IPS DF 6.9 (cell line): ENCODE measurements around the gene SPECC1.

ENCODE experiments used
- DNase-seq: peaks from one replicate; pipeline ENCODE4 v3.0.0-alpha.2; 2013; ENCODE audit warnings: low read depth, low spot score
- H3K27ac ChIP-seq: one replicate; pipeline ENCODE4 v1.5.1; 2013; ENCODE audit warnings: low read length, control low read depth
- H3K27me3 ChIP-seq: 2 replicates; pipeline ENCODE4 v1.6.1; 2013; ENCODE audit warnings: mild to moderate bottlenecking, low read length; ENCODE audit not compliant: control insufficient read depth, insufficient read depth
- H3K36me3 ChIP-seq: 2 replicates; pipeline ENCODE4 v1.6.1; 2013; ENCODE audit warnings: low read length; ENCODE audit not compliant: control insufficient read depth, insufficient read depth
- H3K4me1 ChIP-seq: 2 replicates; pipeline ENCODE4 v1.6.1; 2013; ENCODE audit warnings: low read length; ENCODE audit not compliant: control insufficient read depth, insufficient read depth
- H3K4me3 ChIP-seq: 2 replicates; pipeline ENCODE4 v1.5.1; 2013; ENCODE audit warnings: mild to moderate bottlenecking, low read length
- H3K9me3 ChIP-seq: 2 replicates; pipeline ENCODE4 v1.6.1; 2013; ENCODE audit warnings: low read length, inconsistent platforms; ENCODE audit not compliant: control insufficient read depth, insufficient read depth
- WGBS: extraction: QIAGEN DNeasy Blood & Tissue Kit; methylation state at CpG from one replicate; pipeline ENCODE4 v1.1.7; 2013; ENCODE audit warnings: mixed read lengths, missing lambda C conversion rate; ENCODE audit not compliant: insufficient read length, insufficient coverage; 5-methylcytosine and 5-hydroxymethylcytosine counted together

SPECC1 gene

DNA sequence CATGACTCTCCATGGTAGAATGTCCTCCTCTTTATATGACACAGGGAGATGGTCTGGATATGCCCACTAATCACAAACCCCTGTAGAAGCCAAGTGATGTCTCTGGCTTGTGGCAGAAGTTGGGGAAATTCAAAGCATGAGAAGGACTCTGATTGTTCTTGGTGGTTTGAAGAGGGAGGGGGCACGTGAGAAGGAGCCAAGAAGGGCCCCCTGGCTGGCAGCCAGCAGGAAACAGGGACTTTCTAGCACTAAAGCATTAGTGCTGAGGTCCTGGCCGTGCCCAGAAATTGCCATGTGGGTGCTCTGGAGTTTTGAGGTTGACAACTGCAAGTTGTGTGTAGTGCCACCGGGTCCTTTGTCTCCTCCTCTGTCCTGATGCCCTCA, 258.3 kb downstream of the SPECC1 start:
- WGBS: no CpG with 5 or more reads among the region's 3 CpGs
- Histone ChIP-seq H3K4me3 (no peak overlapping the region), H3K36me3 (no peaks in the 10 kb centered on the region), H3K27me3 (no peaks in the 10 kb centered on the region), H3K9me3 (no peaks in the 10 kb centered on the region), H3K4me1 (no peaks in the 10 kb centered on the region), H3K27ac (no peak overlapping the region)
- no peak for DNase-seq

DNA sequence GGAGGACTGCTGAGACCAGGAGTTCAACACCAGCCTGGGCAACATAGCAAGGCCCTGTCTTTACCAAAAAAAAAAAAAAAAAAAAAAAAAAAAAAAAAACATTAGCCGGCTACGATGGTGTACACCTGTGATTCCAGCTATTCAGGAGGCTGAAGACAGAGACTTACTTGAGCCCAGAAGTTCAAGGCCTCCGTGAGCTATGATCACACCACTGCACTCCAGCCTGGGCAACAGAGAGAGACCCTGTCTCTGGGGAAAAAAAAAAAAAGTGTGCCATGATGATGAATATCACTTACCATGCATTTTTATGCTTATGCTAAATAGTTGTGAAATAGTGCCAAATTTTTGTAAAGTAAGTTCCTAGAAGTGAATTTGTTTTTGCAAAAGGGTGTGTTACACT, 261.2 kb downstream of the SPECC1 start:
- no peaks in the 10 kb centered on the region for H3K27me3 ChIP-seq
- no peak for DNase-seq
- no peaks in the 10 kb centered on the region for H3K36me3 ChIP-seq
- no peak overlapping the region for H3K4me3 ChIP-seq
- WGBS: no CpG with 5 or more reads among the region's 3 CpGs
- no peaks in the 10 kb centered on the region for H3K4me1 ChIP-seq
- no peak overlapping the region for H3K27ac ChIP-seq
- H3K9me3 ChIP-seq: no peaks in the 10 kb centered on the region

DNA sequence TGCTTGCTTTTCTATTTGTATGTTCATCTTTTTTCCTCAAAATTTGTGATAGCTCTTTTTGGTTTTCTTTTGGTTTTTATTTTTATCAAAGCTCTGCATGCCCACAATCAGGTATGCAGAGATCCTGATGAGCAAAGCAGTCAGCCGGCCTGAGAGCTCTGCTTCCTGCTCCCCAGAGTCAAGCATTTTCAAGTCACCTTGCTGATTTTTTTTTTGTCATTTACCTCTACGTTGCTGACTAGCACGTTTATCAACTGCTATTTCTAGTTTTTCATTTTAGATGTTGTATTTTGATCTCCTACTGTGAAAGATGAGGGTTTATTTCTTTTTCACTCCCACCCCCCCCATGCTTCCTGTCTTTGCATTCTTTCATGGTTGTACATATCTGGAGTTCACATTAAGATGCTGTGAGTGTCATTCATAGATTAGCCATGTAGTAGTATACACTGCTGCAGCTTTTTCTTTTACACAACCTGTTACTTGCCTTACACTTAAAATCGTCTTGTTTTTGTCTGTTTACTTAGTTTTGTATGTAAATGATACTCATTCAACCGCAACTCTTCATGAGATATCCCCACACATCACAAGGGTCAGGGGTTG, 262.0 kb downstream of the SPECC1 start:
- DNase-seq: no peak
- no CpG with 5 or more reads among the region's 5 CpGs for WGBS
- H3K27ac ChIP-seq: no peak overlapping the region

DNA sequence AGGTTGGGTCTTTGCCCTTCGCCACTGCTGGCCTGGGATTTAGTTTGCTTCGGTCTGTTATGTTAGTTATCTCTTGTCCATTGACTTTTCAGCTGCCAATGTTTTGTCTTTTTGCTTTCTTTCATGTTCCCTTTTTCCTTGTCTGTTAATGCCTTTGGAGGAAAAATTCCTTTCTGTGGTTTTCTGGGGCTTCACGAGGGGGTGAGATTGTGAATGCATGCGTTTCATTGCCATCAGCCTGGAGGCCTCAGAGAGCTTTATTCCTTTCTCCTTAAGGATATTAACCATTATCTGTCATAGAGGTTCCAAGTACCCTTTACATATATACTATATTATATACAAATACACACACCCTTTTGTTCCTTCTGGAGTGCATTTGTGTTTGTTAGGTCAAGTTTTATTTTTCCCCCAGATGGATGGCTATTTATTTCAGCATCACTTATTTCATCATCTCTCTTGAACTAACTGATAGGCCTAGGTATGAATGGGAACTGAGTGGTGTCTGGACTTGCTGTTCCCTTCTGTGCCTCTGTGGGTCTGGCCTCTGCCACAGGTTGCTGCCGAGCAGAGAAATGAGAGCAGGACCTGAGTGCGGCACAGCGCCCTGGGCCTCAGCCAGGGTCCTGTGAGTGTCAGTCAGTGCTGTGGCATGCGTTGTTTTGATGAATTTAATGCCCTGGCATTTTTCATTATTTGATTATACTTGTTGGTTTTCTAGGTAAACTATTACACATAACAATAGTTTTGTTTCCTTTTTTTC, 264.8 kb downstream of the SPECC1 start:
- WGBS: no CpG with 5 or more reads among the region's 8 CpGs
- no peak for DNase-seq
- no peak overlapping the region for H3K27ac ChIP-seq
- H3K4me1 ChIP-seq: no peaks in the 10 kb centered on the region
- no peaks in the 10 kb centered on the region for H3K9me3 ChIP-seq
- no peaks in the 10 kb centered on the region for H3K36me3 ChIP-seq
- no peak overlapping the region for H3K4me3 ChIP-seq
- no peaks in the 10 kb centered on the region for H3K27me3 ChIP-seq

More for the DNA sequence above, 262.0 kb downstream of the SPECC1 start:
- Histone ChIP-seq H3K4me3 (no peak overlapping the region), H3K4me1 (no peaks in the 10 kb centered on the region), H3K9me3 (no peaks in the 10 kb centered on the region), H3K27me3 (no peaks in the 10 kb centered on the region), H3K36me3 (no peaks in the 10 kb centered on the region)

DNA sequence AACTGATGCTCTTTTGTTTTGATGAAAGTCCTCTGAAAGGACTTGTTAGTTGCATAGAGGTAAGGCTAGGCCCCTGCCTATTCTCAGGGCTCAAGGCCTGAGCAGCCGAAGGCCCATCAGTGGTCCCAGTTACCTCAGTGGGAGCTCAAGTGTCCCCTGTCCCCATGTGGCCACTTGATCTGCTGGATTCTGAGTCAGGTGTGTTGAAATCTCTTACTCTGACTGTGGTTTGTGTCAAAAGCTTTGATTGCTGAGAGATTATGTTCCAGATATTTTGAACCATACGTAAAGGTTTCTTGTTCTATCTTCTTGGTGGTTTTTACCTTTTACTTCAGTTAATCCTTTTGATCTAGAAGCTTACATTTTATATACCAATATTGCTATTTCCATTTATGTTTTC, 266.5 kb downstream of the SPECC1 start:
- Histone ChIP-seq H3K9me3 (no peaks in the 10 kb centered on the region), H3K27ac (no peak overlapping the region), H3K27me3 (no peaks in the 10 kb centered on the region), H3K4me3 (no peak overlapping the region), H3K4me1 (no peaks in the 10 kb centered on the region), H3K36me3 (no peaks in the 10 kb centered on the region)
- DNase-seq: no peak
- WGBS: no CpG with 5 or more reads among the region's 2 CpGs

DNA sequence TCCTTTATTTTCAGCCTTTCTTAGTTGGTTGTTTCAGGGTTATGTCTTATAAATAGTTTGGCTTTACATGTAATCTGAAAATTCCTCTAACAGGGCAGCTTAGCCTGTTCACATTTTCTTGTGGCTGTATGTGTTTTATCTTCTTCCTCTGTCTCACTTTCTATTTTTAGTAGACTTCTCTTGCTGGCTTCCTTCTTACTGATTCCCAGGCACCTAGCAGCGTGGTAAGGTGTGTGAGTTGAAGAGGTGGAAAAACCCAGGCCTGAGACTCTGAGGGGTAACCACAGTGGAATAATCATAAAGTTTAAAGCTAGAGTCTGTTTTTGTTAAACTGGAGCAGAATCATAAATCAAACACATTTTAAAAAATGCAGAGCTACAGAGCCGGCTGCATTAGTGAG, 267.3 kb downstream of the SPECC1 start:
- Histone ChIP-seq H3K9me3 (no peaks in the 10 kb centered on the region), H3K4me3 (no peak overlapping the region), H3K27me3 (no peaks in the 10 kb centered on the region), H3K27ac (no peak overlapping the region), H3K36me3 (no peaks in the 10 kb centered on the region), H3K4me1 (no peaks in the 10 kb centered on the region)
- no peak for DNase-seq
- WGBS: no CpG with 5 or more reads among the region's 2 CpGs

DNA sequence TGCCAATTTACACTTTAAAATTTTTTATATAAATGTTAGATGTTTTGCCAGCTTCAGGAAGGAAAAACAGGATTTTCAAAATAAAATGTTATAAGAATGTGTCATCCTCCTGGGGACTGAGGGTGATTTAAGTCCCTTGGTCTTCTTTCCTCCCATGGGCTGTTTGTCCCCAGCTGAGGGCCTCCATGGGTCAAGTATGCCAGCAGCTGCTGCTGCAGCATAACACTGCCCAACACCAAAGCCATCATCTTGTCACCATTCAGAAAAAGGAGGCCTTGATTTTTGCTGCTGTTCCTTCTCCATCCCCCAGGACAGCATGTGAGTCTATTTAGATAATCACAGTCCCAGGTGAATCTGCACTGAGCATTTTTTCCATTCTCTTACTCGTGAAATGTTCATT, 269.6 kb downstream of the SPECC1 start:
- H3K4me3 ChIP-seq: no peak overlapping the region
- no CpG with 5 or more reads among the region's 1 CpG for WGBS
- no peaks in the 10 kb centered on the region for H3K4me1 ChIP-seq
- H3K27ac ChIP-seq: no peak overlapping the region
- no peaks in the 10 kb centered on the region for H3K27me3 ChIP-seq
- no peaks in the 10 kb centered on the region for H3K9me3 ChIP-seq
- H3K36me3 ChIP-seq: no peaks in the 10 kb centered on the region
- no peak for DNase-seq

DNA sequence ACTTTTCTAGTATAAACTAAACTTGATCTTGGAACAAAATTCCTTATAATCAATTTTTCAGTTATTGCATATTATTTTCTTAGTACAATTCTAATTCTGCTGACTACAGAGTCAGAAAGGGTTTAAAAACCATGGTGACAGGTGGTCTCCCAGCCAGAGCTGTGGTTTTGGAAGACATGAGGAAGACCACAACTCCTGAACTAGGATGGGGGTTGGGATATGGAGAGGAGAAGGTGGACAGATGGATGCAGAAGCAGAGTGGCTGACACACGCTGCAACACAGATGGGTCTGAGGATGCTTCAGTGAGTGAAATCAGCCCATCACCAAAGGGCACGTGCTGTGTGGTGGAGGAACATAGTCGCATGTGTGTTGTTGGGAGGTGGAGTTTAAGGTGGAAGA, 270.5 kb downstream of the SPECC1 start:
- Histone ChIP-seq H3K4me1 (no peaks in the 10 kb centered on the region), H3K9me3 (no peaks in the 10 kb centered on the region)

DNA sequence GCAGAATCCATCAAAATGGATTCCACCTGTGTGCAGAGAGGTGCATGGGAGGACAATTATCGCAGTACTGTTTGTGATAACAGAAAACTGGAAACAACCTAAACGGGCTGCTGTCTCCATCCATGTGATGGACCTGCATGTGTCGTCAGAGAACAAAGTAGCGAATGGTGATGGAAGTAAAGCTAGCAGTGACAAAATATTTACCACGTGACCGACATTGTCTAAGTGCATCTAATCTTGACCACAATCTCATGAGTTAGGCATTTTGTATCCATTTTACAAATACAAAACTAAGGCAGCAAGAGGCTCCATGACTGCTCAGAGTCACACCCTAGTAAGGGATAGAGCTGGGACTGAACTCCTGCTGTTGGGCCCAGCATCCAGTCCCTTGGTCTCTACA, 270.9 kb downstream of the SPECC1 start:
- Histone ChIP-seq H3K4me1 (no peaks in the 10 kb centered on the region), H3K36me3 (no peaks in the 10 kb centered on the region), H3K9me3 (no peaks in the 10 kb centered on the region), H3K27me3 (no peaks in the 10 kb centered on the region), H3K27ac (no peak overlapping the region), H3K4me3 (no peak overlapping the region)
- no CpG with 5 or more reads among the region's 6 CpGs for WGBS
- no peak for DNase-seq

More for the DNA sequence above, 270.5 kb downstream of the SPECC1 start:
- DNase-seq: no peak
- Histone ChIP-seq H3K36me3 (no peaks in the 10 kb centered on the region), H3K27ac (no peak overlapping the region), H3K4me3 (no peak overlapping the region), H3K27me3 (no peaks in the 10 kb centered on the region)
- WGBS: no CpG with 5 or more reads among the region's 3 CpGs

DNA sequence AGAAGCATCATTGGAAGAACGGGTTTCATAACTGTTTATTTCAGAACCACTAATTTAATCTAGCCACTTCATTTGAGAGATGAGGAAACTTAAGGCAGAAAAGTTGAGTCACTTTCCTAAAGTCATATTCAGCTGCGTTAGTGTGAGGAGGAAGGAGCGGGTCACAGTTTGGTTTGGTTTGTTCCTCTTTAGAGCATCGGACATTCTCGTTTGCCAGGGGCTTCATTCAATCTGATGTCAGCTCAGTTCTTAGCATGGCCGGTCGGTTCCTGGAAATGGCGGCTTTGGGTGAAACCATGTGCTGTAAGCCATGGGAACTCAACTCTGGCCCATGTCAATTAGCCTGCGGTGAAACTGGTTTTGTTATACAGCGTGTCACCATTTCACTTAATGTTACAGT, 271.7 kb downstream of the SPECC1 start:
- Histone ChIP-seq H3K27ac (no peak overlapping the region), H3K27me3 (no peaks in the 10 kb centered on the region), H3K9me3 (no peaks in the 10 kb centered on the region), H3K4me1 (no peaks in the 10 kb centered on the region), H3K4me3 (no peak overlapping the region), H3K36me3 (no peaks in the 10 kb centered on the region)
- no peak for DNase-seq
- no CpG with 5 or more reads among the region's 10 CpGs for WGBS

DNA sequence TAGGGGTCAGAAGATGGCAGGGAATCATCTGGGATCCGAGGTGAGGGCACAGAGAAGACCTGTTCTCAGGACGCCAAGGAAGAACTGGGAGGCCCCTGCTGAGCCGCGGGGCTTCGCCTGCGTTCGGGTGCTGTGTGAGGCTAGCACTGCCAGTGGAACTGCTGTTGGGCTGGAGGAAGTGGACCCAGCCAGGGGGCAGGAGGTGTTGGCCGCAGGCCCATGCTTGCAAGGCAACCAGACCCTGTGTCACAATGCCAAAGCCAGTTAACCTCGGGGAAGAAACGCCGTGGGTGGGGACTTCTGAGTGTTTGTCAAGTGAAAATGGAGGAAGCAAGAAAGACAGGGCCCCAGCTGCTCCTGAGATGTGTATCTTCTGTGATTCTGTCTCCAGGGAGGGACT, 272.7 kb downstream of the SPECC1 start:
- no peak for DNase-seq
- Histone ChIP-seq H3K36me3 (0 out of 2 replicates have a peak, but pooled peaks cover 2% of the 10 kb centered on the region), H3K4me1 (no peaks in the 10 kb centered on the region), H3K27me3 (no peaks in the 10 kb centered on the region), H3K27ac (no peak overlapping the region), H3K9me3 (no peaks in the 10 kb centered on the region), H3K4me3 (no peak overlapping the region)
- no CpG with 5 or more reads among the region's 11 CpGs for WGBS
